ENCODE results near the gene HVCN1.
"Not testable (repeated sequence)": the region's sequence is repeated elsewhere in the genome, so short reads cannot be mapped to it uniquely, and the experiment has no call there.

- TF ChIP-seq EZH2 (IDR thresholded peaks at IDR 0.05; ENCODE audit: low read depth), result not testable (repeated sequence)
- TF ChIP-seq, protein P1, sequence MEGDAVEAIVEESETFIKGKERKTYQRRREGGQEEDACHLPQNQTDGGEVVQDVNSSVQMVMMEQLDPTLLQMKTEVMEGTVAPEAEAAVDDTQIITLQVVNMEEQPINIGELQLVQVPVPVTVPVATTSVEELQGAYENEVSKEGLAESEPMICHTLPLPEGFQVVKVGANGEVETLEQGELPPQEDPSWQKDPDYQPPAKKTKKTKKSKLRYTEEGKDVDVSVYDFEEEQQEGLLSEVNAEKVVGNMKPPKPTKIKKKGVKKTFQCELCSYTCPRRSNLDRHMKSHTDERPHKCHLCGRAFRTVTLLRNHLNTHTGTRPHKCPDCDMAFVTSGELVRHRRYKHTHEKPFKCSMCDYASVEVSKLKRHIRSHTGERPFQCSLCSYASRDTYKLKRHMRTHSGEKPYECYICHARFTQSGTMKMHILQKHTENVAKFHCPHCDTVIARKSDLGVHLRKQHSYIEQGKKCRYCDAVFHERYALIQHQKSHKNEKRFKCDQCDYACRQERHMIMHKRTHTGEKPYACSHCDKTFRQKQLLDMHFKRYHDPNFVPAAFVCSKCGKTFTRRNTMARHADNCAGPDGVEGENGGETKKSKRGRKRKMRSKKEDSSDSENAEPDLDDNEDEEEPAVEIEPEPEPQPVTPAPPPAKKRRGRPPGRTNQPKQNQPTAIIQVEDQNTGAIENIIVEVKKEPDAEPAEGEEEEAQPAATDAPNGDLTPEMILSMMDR (conservative IDR thresholded peaks at IDR 0.05), result peak; percentile 83
Observed at GRCh38 chr12:110602085-110602814, 86.7 kb downstream of the HVCN1 start.

All from PC-9 (cell line).